Endothelial cell of umbilical vein (primary cell): Measurements from ENCODE around the gene MCU.

Experiments used
- POLR2A ChIP-seq: IDR thresholded peaks from 2 replicates; pipeline ENCODE4 v1.6.1; 2012; ENCODE audit warnings: low read depth, mild to moderate bottlenecking, control low read depth, low read length
- TF ChIP-seq, protein P1 (sequence below): IDR thresholded peaks from 2 replicates; pipeline ENCODE4 v1.6.1; 2011; ENCODE audit not compliant: insufficient read depth, insufficient read length

DNA sequence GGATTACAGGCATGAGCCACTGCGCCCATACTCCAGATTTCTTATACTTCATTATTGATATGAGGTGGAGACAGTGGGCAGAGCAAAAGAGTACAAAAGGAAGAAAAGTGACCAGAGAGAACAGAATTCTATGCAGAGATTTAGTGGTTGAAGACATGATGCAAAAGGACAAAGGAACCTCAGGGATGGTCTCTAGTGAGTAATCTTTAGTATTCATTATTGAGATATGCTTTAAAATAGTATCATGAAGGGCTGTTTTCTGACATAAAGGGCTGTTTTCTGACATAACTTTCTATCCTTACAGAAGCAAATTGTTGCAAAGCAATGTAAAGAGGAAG is 120.4 kb downstream of the MCU start:
- no peak for TF ChIP-seq POLR2A
- TF ChIP-seq, protein P1, sequence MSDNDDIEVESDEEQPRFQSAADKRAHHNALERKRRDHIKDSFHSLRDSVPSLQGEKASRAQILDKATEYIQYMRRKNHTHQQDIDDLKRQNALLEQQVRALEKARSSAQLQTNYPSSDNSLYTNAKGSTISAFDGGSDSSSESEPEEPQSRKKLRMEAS, result no peak
